H9 (cell line): Measurements from ENCODE around the gene GSAP. TPM values are rescaled to one million over a fixed set of nuclear protein-coding genes. Genes with fewer than 3 reads are reported as not detected.

Source experiments
- DNase-seq: peaks from one replicate; pipeline ENCODE4 v3.0.0-alpha.2; 2017
- H2AFZ ChIP-seq: one replicate; pipeline ENCODE4 v1.6.1; 2013; ENCODE audit warnings: mild to moderate bottlenecking, low read length, control low read depth, moderate library complexity
- H2AK5ac ChIP-seq: 2 replicates; pipeline ENCODE4 v1.6.1; 2013; ENCODE audit warnings: low read length, control low read depth, mixed read lengths; ENCODE audit not compliant: insufficient read length
- H2BK120ac ChIP-seq: one replicate; pipeline ENCODE4 v1.6.1; 2013; ENCODE audit warnings: low read depth, mild to moderate bottlenecking, low read length, control low read depth, inconsistent platforms; ENCODE audit not compliant: poor library complexity, severe bottlenecking
- H2BK12ac ChIP-seq: 2 replicates; pipeline ENCODE4 v1.6.1; 2013; ENCODE audit warnings: low read length, control low read depth, mixed read lengths, low read depth; ENCODE audit not compliant: insufficient read length
- H2BK15ac ChIP-seq: 2 replicates; pipeline ENCODE4 v1.6.1; 2013; ENCODE audit warnings: low read depth, low read length, control low read depth
- H2BK20ac ChIP-seq: one replicate; pipeline ENCODE4 v1.6.1; 2013; ENCODE audit warnings: low read depth, mild to moderate bottlenecking, low read length, control low read depth, inconsistent platforms; ENCODE audit not compliant: poor library complexity, severe bottlenecking
- H2BK5ac ChIP-seq: 2 replicates; pipeline ENCODE4 v1.6.1; 2013; ENCODE audit warnings: low read length, control low read depth, mixed read lengths; ENCODE audit not compliant: insufficient read length
- H3K14ac ChIP-seq: 2 replicates; pipeline ENCODE4 v1.6.1; 2013; ENCODE audit warnings: low read length, control low read depth; ENCODE audit not compliant: insufficient read depth
- H3K18ac ChIP-seq: 2 replicates; pipeline ENCODE4 v1.6.1; 2013; ENCODE audit warnings: low read depth, mild to moderate bottlenecking, mixed read lengths, low read length, control low read depth; ENCODE audit not compliant: insufficient read length
- H3K23ac ChIP-seq: 2 replicates; pipeline ENCODE4 v1.6.1; 2013; ENCODE audit warnings: low read length, control low read depth, mixed read lengths, low read depth; ENCODE audit not compliant: insufficient read length
- H3K23me2 ChIP-seq: 2 replicates; pipeline ENCODE4 v1.6.1; 2013; ENCODE audit warnings: low read depth, mild to moderate bottlenecking, mixed read lengths, low read length, control low read depth; ENCODE audit not compliant: insufficient read length, poor library complexity, severe bottlenecking
- H3K27ac ChIP-seq: 2 replicates; pipeline ENCODE4 v1.5.1; 2013; ENCODE audit warnings: low read length, control low read depth, mixed read lengths, low read depth; ENCODE audit not compliant: insufficient read length
- H3K27me3 ChIP-seq: 2 replicates; pipeline ENCODE4 v1.6.1; 2013; ENCODE audit warnings: low read length, control low read depth, inconsistent platforms; ENCODE audit not compliant: insufficient read depth
- H3K4ac ChIP-seq: 2 replicates; pipeline ENCODE4 v1.6.1; 2013; ENCODE audit warnings: low read depth, mild to moderate bottlenecking, control low read depth, inconsistent platforms, low read length, moderate library complexity
- H3K4me1 ChIP-seq: 2 replicates; pipeline ENCODE4 v1.6.1; 2013; ENCODE audit warnings: low read length, control low read depth, inconsistent platforms; ENCODE audit not compliant: insufficient read depth
- H3K4me2 ChIP-seq: 2 replicates; pipeline ENCODE4 v1.6.1; 2013; ENCODE audit warnings: low read length, control low read depth, mixed read lengths; ENCODE audit not compliant: insufficient read length, insufficient read depth
- H3K56ac ChIP-seq: 2 replicates; pipeline ENCODE4 v1.6.1; 2013; ENCODE audit warnings: low read depth, mild to moderate bottlenecking, mixed read lengths, low read length, control low read depth; ENCODE audit not compliant: insufficient read length
- H3K79me1 ChIP-seq: 2 replicates; pipeline ENCODE4 v1.6.1; 2013; ENCODE audit warnings: low read depth, mild to moderate bottlenecking, moderate library complexity, low read length, control low read depth, inconsistent platforms; ENCODE audit not compliant: insufficient read depth, poor library complexity, severe bottlenecking
- H3K79me2 ChIP-seq: 2 replicates; pipeline ENCODE4 v1.6.1; 2013; ENCODE audit warnings: low read length, control low read depth, inconsistent platforms; ENCODE audit not compliant: insufficient read depth
- H3K9ac ChIP-seq: 2 replicates; pipeline ENCODE4 v1.6.1; 2013; ENCODE audit warnings: low read length, control low read depth, mixed read lengths; ENCODE audit not compliant: insufficient read length; ENCODE audit errors: extremely low read depth
- H3K9me3 ChIP-seq: one replicate; pipeline ENCODE4 v1.6.1; 2013; ENCODE audit warnings: low read depth, low read length, inconsistent platforms; ENCODE audit not compliant: control insufficient read depth
- H3T11ph ChIP-seq: one replicate; pipeline ENCODE4 v1.6.1; 2013; ENCODE audit warnings: mild to moderate bottlenecking, low read length, control low read depth, inconsistent platforms
- H4K20me1 ChIP-seq: one replicate; pipeline ENCODE4 v1.6.1; 2013; ENCODE audit not compliant: control insufficient read depth, insufficient read length, insufficient read depth
- H4K5ac ChIP-seq: 2 replicates; pipeline ENCODE4 v1.6.1; 2013; ENCODE audit warnings: low read depth, mild to moderate bottlenecking, mixed read lengths, low read length, control low read depth; ENCODE audit not compliant: insufficient read length
- H4K8ac ChIP-seq: replicated peaks from 2 replicates; pipeline ENCODE4 v1.6.1; 2013; ENCODE audit warnings: low read length, control low read depth, mixed read lengths, low read depth; ENCODE audit not compliant: insufficient read length
- H4K91ac ChIP-seq: 2 replicates; pipeline ENCODE4 v1.6.1; 2013; ENCODE audit warnings: low read depth, mild to moderate bottlenecking, moderate library complexity, mixed read lengths, low read length, control low read depth; ENCODE audit not compliant: insufficient read length
- H3K27ac Mint-ChIP-seq, 3 experiments: 2 replicates in 2 of 3; 3 replicates in 1 of 3; pipeline ENCODE4 v1.8.0; 2020 to 2021; ENCODE audit warnings: mixed read lengths in 3 of 3, mild to moderate bottlenecking in 1 of 3, moderate library complexity in 1 of 3
- H3K27me3 Mint-ChIP-seq: 2 replicates; pipeline ENCODE4 v1.8.0; 2021; ENCODE audit warnings: low read depth, mild to moderate bottlenecking, moderate library complexity, mixed read lengths
- H3K36me3 Mint-ChIP-seq, 3 experiments: 2 replicates in 2 of 3; 3 replicates in 1 of 3; pipeline ENCODE4 v1.8.0; 2020 to 2021; ENCODE audit warnings: low read depth in 3 of 3, mixed read lengths in 3 of 3; ENCODE audit not compliant: insufficient read depth in 1 of 3
- H3K4me1 Mint-ChIP-seq, 2 experiments: 2 replicates each; pipeline ENCODE4 v1.8.0; 2020; ENCODE audit warnings: mixed read lengths in 2 of 2
- H3K4me3 Mint-ChIP-seq, 2 experiments: 2 replicates in 1 of 2; 3 replicates in 1 of 2; pipeline ENCODE4 v1.8.0; 2020 to 2021; ENCODE audit warnings: mild to moderate bottlenecking in 2 of 2, mixed read lengths in 2 of 2, moderate library complexity in 1 of 2
- H3K9me3 Mint-ChIP-seq, 2 experiments: 2 replicates in 1 of 2; 3 replicates in 1 of 2; pipeline ENCODE4 v1.8.0; 2020; ENCODE audit warnings: mild to moderate bottlenecking in 2 of 2, mixed read lengths in 2 of 2, moderate library complexity in 1 of 2
- CTCF ChIP-seq: fragments of 200-600 bp; sonication (generic); conservative IDR thresholded peaks from 3 replicates; pipeline ENCODE4 v1.8.0; 2021; ENCODE audit warnings: antibody characterized with exemption, mild to moderate bottlenecking
- WGBS: extraction: QIAGEN DNeasy Blood & Tissue Kit; methylation state at CpG from one replicate; pipeline ENCODE4 v1.1.7; 2013; ENCODE audit warnings: missing lambda C conversion rate, low lambda C conversion rate, mixed read lengths; ENCODE audit not compliant: insufficient read length; ENCODE audit errors: extremely low coverage; 5-methylcytosine and 5-hydroxymethylcytosine counted together
- total RNA-seq: library from RNA; stranded (reverse); gene quantifications from 2 replicates; pipeline ENCODE4 v1.2.1, GENCODE V29; 2021

Gene GSAP
- total RNA-seq, 1 experiment from 2014 or later: 1.9 TPM

- H3K23ac ChIP-seq: no peak overlapping the region
- no peaks in the 10 kb centered on the region for H3K23me2 ChIP-seq
- H3K27me3 ChIP-seq: no peaks in the 10 kb centered on the region
- no peak overlapping the region for H2BK20ac ChIP-seq
- H2BK15ac ChIP-seq: no peak overlapping the region
- no peaks in the 10 kb centered on the region for H3K79me2 ChIP-seq
- no peak overlapping the region for H3K27ac Mint-ChIP-seq
- H3K36me3 Mint-ChIP-seq: no peaks in the 10 kb centered on the region
- H2BK5ac ChIP-seq: no peak overlapping the region
- no peaks in the 10 kb centered on the region for H3K79me1 ChIP-seq
- no peak overlapping the region for H2AK5ac ChIP-seq
- no peak overlapping the region for H2BK120ac ChIP-seq
- H3K4me1 ChIP-seq: peaks cover 9% of the 10 kb centered on the region; the same call in 1 of the 2 replicates
- no peak overlapping the region for H4K8ac ChIP-seq
- H4K5ac ChIP-seq: no peak overlapping the region
- H2AFZ ChIP-seq: no peak overlapping the region
- H3K9me3 ChIP-seq: no peaks in the 10 kb centered on the region
- H4K91ac ChIP-seq: no peak overlapping the region
- H3K27me3 Mint-ChIP-seq: no peaks in the 10 kb centered on the region
- no peak overlapping the region for H3K4ac ChIP-seq
- no peak overlapping the region for H3T11ph ChIP-seq
- no peak overlapping the region for H3K4me3 Mint-ChIP-seq
- H3K18ac ChIP-seq: no peak overlapping the region
- DNase-seq: no peak
- WGBS: no CpG with 5 or more reads among the region's 1 CpG
- no peak overlapping the region for H3K4me2 ChIP-seq
- H2BK12ac ChIP-seq: no peak overlapping the region
- H3K9me3 Mint-ChIP-seq: no peaks in the 10 kb centered on the region; a peak in 1 of 5 replicates
- H4K20me1 ChIP-seq: no peaks in the 10 kb centered on the region
- H3K27ac ChIP-seq: no peak overlapping the region
- H3K14ac ChIP-seq: no peak overlapping the region
- no peak overlapping the region for H3K9ac ChIP-seq
- peaks cover 13 to 16% of the 10 kb centered on the region in 2 experiments for H3K4me1 Mint-ChIP-seq
- TF ChIP-seq CTCF: no peak
- H3K56ac ChIP-seq: no peak overlapping the region
Measured at GRCh38 chr7:77353407-77353721, 62.8 kb downstream of the GSAP start.
